WTC11 (cell line): ENCODE measurements around the gene FGF21. TPM values are rescaled to one million over a fixed set of nuclear protein-coding genes. Genes with fewer than 3 reads are reported as not detected.

Source experiments
- ATAC-seq: fragments of 200-7000 bp; cut with Tn5 transposase; 2 replicates; pipeline ENCODE4 v1.10.0; 2021; ENCODE audit warnings: mild to moderate bottlenecking, moderate library complexity
- CTCF ChIA-PET: fragments of 300-600 bp; sonication (Branson Sonifier 250); formaldehyde crosslinking; loops from one replicate; lab custom pipeline; 2021; ENCODE audit warnings: antibody characterized with exemption; lab: Charles Lee
- POLR2A ChIA-PET: fragments of 350-600 bp; sonication (Branson Sonifier 250); formaldehyde crosslinking; loops from one replicate; lab custom pipeline; 2021; ENCODE audit warnings: antibody characterized with exemption; lab: Charles Lee
- DNase-seq: peaks from one replicate; pipeline ENCODE4 v3.0.0; 2021; ENCODE audit warnings: low spot score
- H3K27ac Mint-ChIP-seq: 2 replicates; pipeline ENCODE4 v1.8.0; 2021; ENCODE audit warnings: mixed read lengths
- H3K27me3 Mint-ChIP-seq: 2 replicates; pipeline ENCODE4 v1.8.0; 2021; ENCODE audit warnings: low read depth, mild to moderate bottlenecking, moderate library complexity, mixed read lengths
- H3K36me3 Mint-ChIP-seq: 2 replicates; pipeline ENCODE4 v1.8.0; 2021; ENCODE audit warnings: mixed read lengths
- H3K4me1 Mint-ChIP-seq: 2 replicates; pipeline ENCODE4 v1.8.0; 2022; ENCODE audit warnings: mixed read lengths
- H3K4me3 Mint-ChIP-seq: 2 replicates; pipeline ENCODE4 v1.8.0; 2021; ENCODE audit warnings: mild to moderate bottlenecking, moderate library complexity, mixed read lengths
- H3K9me3 Mint-ChIP-seq: 2 replicates; pipeline ENCODE4 v1.8.0; 2021; ENCODE audit warnings: mixed read lengths
- CREM ChIP-seq: sonication (generic); formaldehyde crosslinking; IDR thresholded peaks from 2 replicates; pipeline ENCODE4 v1.8.1; 2022; ENCODE audit warnings: mild to moderate bottlenecking, missing genetic modification reagents, moderate library complexity
- GABPB1 ChIP-seq: sonication (generic); formaldehyde crosslinking; IDR thresholded peaks from 2 replicates; pipeline ENCODE4 v1.8.1; 2023; ENCODE audit warnings: mild to moderate bottlenecking, missing genetic modification reagents
- GRHL2 ChIP-seq: fragments of 250-450 bp; sonication (Bioruptor Pico); IDR thresholded peaks from 2 replicates; pipeline ENCODE4 v1.8.0; 2022; ENCODE audit warnings: mild to moderate bottlenecking, moderate library complexity; ENCODE audit not compliant: insufficient replicate concordance, severe bottlenecking
- MYBL2 ChIP-seq: sonication (generic); formaldehyde crosslinking; IDR thresholded peaks from 2 replicates; pipeline ENCODE4 v1.8.1; 2023; ENCODE audit warnings: mild to moderate bottlenecking, moderate library complexity, missing genetic modification reagents
- NFE2L1 ChIP-seq: sonication (generic); formaldehyde crosslinking; IDR thresholded peaks from 2 replicates; pipeline ENCODE4 v1.8.1; 2023; ENCODE audit warnings: missing genetic modification reagents
- NFYB ChIP-seq: sonication (generic); formaldehyde crosslinking; conservative IDR thresholded peaks from 2 replicates; pipeline ENCODE4 v1.8.0; 2022; ENCODE audit warnings: low read depth, missing genetic modification reagents
- SOX15 ChIP-seq: fragments of 250-450 bp; sonication (Bioruptor Pico); IDR thresholded peaks from 2 replicates; pipeline ENCODE4 v1.9.0; 2021; ENCODE audit warnings: mild to moderate bottlenecking
- SP1 ChIP-seq: sonication (generic); formaldehyde crosslinking; conservative IDR thresholded peaks from 2 replicates; pipeline ENCODE4 v1.8.1; 2022; ENCODE audit warnings: missing genetic modification reagents
- TEAD1 ChIP-seq: sonication (generic); formaldehyde crosslinking; IDR thresholded peaks from 2 replicates; pipeline ENCODE4 v1.8.0; 2022; ENCODE audit warnings: mild to moderate bottlenecking, missing genetic modification reagents
- ZNF263 ChIP-seq: sonication (generic); formaldehyde crosslinking; IDR thresholded peaks from 2 replicates; pipeline ENCODE4 v1.8.1; 2022; ENCODE audit warnings: low read depth, mild to moderate bottlenecking, moderate library complexity, missing genetic modification reagents
- ZNF396 ChIP-seq: fragments of 250-450 bp; sonication (Bioruptor Pico); IDR thresholded peaks from 2 replicates; pipeline ENCODE4 v1.8.0; 2021; ENCODE audit warnings: mild to moderate bottlenecking, moderate library complexity, borderline replicate concordance
- total RNA-seq: library from RNA; stranded (reverse); gene quantifications from 3 replicates; pipeline ENCODE4 v1.2.3, GENCODE V29; 2021
- TF ChIP-seq, protein P1 (sequence below): sonication (generic); formaldehyde crosslinking; IDR thresholded peaks from 2 replicates; pipeline ENCODE4 v1.8.1; 2022; ENCODE audit warnings: missing genetic modification reagents, borderline replicate concordance
- TF ChIP-seq, protein P2 (sequence below): fragments of 250-450 bp; sonication (Bioruptor Pico); IDR thresholded peaks from 2 replicates; pipeline ENCODE4 v1.9.0; 2021; ENCODE audit warnings: mild to moderate bottlenecking
- TF ChIP-seq, protein P3 (sequence below): sonication (generic); formaldehyde crosslinking; IDR thresholded peaks from 2 replicates; pipeline ENCODE4 v1.8.0; 2022; ENCODE audit warnings: missing genetic modification reagents
- TF ChIP-seq, protein P4 (sequence below): sonication (generic); formaldehyde crosslinking; IDR thresholded peaks from 2 replicates; pipeline ENCODE4 v1.8.0; 2022; ENCODE audit warnings: mild to moderate bottlenecking, missing genetic modification reagents

FGF21 gene
- total RNA-seq, 1 experiment from 2014 or later: 0.26 TPM

GRCh38 chr19:48713041-48713863 lies 42.1 kb upstream of the FGF21 start (continued):
- TF ChIP-seq, protein P1, sequence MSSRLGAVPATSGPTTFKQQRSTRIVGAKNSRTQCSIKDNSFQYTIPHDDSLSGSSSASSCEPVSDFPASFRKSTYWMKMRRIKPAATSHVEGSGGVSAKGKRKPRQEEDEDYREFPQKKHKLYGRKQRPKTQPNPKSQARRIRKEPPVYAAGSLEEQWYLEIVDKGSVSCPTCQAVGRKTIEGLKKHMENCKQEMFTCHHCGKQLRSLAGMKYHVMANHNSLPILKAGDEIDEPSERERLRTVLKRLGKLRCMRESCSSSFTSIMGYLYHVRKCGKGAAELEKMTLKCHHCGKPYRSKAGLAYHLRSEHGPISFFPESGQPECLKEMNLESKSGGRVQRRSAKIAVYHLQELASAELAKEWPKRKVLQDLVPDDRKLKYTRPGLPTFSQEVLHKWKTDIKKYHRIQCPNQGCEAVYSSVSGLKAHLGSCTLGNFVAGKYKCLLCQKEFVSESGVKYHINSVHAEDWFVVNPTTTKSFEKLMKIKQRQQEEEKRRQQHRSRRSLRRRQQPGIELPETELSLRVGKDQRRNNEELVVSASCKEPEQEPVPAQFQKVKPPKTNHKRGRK (CRISPR knock-in tag): no peak
- no peak for TF ChIP-seq MYBL2
- no peak for TF ChIP-seq GRHL2 (CRISPR knock-in tag)
- TF ChIP-seq, protein P2, sequence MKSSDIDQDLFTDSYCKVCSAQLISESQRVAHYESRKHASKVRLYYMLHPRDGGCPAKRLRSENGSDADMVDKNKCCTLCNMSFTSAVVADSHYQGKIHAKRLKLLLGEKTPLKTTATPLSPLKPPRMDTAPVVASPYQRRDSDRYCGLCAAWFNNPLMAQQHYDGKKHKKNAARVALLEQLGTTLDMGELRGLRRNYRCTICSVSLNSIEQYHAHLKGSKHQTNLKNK (CRISPR knock-in tag): no peak
- no peak for TF ChIP-seq ZNF396 (CRISPR knock-in tag)
- no peak for TF ChIP-seq SOX15 (CRISPR knock-in tag)
- TF ChIP-seq, all 79 proteins: peak for 0

DNA sequence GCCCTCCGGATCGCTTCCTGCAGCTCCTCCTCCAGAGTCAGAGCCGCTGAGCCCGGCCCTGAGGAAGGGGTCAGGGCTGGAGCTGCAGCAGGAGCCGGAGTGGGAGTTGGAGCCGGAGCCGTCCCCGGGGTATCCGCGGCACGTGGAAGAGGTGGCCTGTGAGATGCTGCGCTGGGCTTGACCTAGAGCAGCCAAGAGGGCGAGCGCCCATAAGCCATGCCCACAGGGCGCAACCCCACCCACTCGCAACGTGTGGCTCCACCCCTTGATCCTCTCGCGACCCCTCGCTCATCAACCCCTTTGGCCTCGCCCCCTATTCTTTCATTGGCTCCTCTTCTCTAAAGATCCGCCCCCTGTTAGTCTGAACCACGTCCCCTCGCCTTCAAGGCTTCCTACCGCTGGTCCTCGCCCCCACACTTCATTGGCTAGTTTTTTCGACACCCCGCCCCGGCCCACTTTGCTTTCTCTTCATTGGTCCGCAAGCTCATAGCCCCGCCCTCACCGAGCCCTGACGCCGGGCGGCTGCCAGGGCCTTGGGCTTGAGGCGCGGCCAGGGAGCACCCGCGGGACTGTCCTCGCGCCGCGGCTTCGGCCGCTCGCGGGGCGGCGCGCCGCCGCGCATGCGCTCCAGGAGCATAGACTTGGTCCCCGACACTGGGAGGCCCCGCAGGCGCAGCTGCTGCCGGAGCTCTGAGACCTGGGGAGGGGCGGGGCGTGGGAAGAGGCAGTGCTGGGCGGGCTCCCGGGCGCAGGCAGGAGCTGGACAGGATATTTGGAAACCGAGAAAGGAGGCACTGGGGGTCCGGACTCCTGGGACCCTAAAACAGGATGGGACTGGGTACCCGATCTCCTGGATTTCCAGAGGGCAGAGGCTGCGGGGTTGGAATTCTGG lies 41.2 kb upstream of the FGF21 start:
- Mint-ChIP-seq H3K27me3 (peaks cover 3% of the 10 kb centered on the region; the same call in 1 of the 2 replicates), H3K4me3 (peak overlapping the region; percentile 86), H3K27ac (no peak overlapping the region), H3K9me3 (peaks cover 7% of the 10 kb centered on the region), H3K4me1 (peaks cover 32% of the 10 kb centered on the region), H3K36me3 (peaks cover 14% of the 10 kb centered on the region)
- ATAC-seq (peak; percentile 88), DNase-seq (peak; percentile 99)
- peak; percentile 84 for TF ChIP-seq ZNF263
- TF ChIP-seq, protein P3, sequence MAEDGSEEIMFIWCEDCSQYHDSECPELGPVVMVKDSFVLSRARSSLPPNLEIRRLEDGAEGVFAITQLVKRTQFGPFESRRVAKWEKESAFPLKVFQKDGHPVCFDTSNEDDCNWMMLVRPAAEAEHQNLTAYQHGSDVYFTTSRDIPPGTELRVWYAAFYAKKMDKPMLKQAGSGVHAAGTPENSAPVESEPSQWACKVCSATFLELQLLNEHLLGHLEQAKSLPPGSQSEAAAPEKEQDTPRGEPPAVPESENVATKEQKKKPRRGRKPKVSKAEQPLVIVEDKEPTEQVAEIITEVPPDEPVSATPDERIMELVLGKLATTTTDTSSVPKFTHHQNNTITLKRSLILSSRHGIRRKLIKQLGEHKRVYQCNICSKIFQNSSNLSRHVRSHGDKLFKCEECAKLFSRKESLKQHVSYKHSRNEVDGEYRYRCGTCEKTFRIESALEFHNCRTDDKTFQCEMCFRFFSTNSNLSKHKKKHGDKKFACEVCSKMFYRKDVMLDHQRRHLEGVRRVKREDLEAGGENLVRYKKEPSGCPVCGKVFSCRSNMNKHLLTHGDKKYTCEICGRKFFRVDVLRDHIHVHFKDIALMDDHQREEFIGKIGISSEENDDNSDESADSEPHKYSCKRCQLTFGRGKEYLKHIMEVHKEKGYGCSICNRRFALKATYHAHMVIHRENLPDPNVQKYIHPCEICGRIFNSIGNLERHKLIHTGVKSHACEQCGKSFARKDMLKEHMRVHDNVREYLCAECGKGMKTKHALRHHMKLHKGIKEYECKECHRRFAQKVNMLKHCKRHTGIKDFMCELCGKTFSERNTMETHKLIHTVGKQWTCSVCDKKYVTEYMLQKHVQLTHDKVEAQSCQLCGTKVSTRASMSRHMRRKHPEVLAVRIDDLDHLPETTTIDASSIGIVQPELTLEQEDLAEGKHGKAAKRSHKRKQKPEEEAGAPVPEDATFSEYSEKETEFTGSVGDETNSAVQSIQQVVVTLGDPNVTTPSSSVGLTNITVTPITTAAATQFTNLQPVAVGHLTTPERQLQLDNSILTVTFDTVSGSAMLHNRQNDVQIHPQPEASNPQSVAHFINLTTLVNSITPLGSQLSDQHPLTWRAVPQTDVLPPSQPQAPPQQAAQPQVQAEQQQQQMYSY (CRISPR knock-in tag): peak; percentile 88
- TF ChIP-seq, protein P4, sequence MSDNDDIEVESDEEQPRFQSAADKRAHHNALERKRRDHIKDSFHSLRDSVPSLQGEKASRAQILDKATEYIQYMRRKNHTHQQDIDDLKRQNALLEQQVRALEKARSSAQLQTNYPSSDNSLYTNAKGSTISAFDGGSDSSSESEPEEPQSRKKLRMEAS (CRISPR knock-in tag): peak; percentile 17; the same call in 1 of the 2 replicates
- peak; percentile 55; the same call in 1 of the 2 replicates for TF ChIP-seq CREM (CRISPR knock-in tag)
- TF ChIP-seq SP1 (CRISPR knock-in tag): peak; percentile 90
- TF ChIP-seq, protein P2 (CRISPR knock-in tag): no peak
- TF ChIP-seq NFYB (CRISPR knock-in tag): peak; percentile 86
- peak; percentile 49; the same call in 1 of the 2 replicates for TF ChIP-seq NFE2L1 (CRISPR knock-in tag)
- no peak for TF ChIP-seq GABPB1
- TF ChIP-seq TEAD1: peak; percentile 10; the same call in 1 of the 2 replicates
- ChIA-PET CTCF (interaction anchor here (0.9 to 4.7 kb wide), 15 partner anchors 9 to 257 kb away, joined by 3 to 51 read pairs (median 7); partner anchors contain the start of genes CA11, FUT2 and RASIP1), POLR2A (interaction anchor here (1.1 to 2.3 kb wide), 3 partner anchors 18 to 33 kb away, joined by 4 to 20 read pairs (median 7); partner anchors contain the start of genes FUT2 and IZUMO1)
